ENCODE measurements around the gene CCT6B. TPM values are rescaled to one million over a fixed set of nuclear protein-coding genes. Genes with fewer than 3 reads are reported as not detected.

The CCT6B gene
- total and polyA plus RNA-seq, 11 donors = 0.75 to 2.5 (median 1.8) TPM

- no peaks in the 10 kb centered on the region for H3K9me3 ChIP-seq
- DNase-seq (no peak), ATAC-seq (no peak)
- TF ChIP-seq, protein P1, sequence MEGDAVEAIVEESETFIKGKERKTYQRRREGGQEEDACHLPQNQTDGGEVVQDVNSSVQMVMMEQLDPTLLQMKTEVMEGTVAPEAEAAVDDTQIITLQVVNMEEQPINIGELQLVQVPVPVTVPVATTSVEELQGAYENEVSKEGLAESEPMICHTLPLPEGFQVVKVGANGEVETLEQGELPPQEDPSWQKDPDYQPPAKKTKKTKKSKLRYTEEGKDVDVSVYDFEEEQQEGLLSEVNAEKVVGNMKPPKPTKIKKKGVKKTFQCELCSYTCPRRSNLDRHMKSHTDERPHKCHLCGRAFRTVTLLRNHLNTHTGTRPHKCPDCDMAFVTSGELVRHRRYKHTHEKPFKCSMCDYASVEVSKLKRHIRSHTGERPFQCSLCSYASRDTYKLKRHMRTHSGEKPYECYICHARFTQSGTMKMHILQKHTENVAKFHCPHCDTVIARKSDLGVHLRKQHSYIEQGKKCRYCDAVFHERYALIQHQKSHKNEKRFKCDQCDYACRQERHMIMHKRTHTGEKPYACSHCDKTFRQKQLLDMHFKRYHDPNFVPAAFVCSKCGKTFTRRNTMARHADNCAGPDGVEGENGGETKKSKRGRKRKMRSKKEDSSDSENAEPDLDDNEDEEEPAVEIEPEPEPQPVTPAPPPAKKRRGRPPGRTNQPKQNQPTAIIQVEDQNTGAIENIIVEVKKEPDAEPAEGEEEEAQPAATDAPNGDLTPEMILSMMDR (IDR thresholded peaks at IDR 0.05) = no peak
- no peak for TF ChIP-seq POLR2A (IDR thresholded peaks at IDR 0.05)
- no peak overlapping the region for H3K27ac ChIP-seq
- intact Hi-C loops (cut with DNase I) = loop anchor here in 7 of 10 donors (10.0 kb wide), 4 partner anchors 265 to 475 kb away; no protein-coding TSS in a partner anchor
- peaks cover 0 to 36% (median 6%) of the 10 kb centered on the region in 9 donors for H3K27me3 ChIP-seq
- H3K4me3 ChIP-seq = no peak overlapping the region
- 69 to 72% (median 70%) methylated on average over 6 of the region's 6 CpGs for WGBS, 4 donors
- no peaks in the 10 kb centered on the region for H3K36me3 ChIP-seq
- H3K4me1 ChIP-seq = no peaks in the 10 kb centered on the region
Measured at GRCh38 chr17:34899643-34900291, 61.5 kb downstream of the CCT6B start.

GRCh38 chr17:34895383-34895782, 65.9 kb downstream of the CCT6B start:
- intact Hi-C loops (cut with DNase I) = loop anchor here in 7 of 10 donors (10.0 kb wide), 4 partner anchors 261 to 471 kb away; no protein-coding TSS in a partner anchor
- 25 to 34% (median 27%) methylated on average over 5 of the region's 5 CpGs for WGBS, 4 donors
- ATAC-seq = no peak
- no peak overlapping the region for H3K27ac ChIP-seq
- H3K36me3 ChIP-seq = no peaks in the 10 kb centered on the region
- peaks cover 0 to 69% (median 16%) of the 10 kb centered on the region in 9 donors for H3K27me3 ChIP-seq
- TF ChIP-seq, protein P1 (IDR thresholded peaks at IDR 0.05) = no peak
- TF ChIP-seq POLR2A (IDR thresholded peaks at IDR 0.05) = no peak
- no peak overlapping the region for H3K4me3 ChIP-seq
- H3K9me3 ChIP-seq = no peaks in the 10 kb centered on the region
- no peaks in the 10 kb centered on the region for H3K4me1 ChIP-seq
- DNase-seq = no peak

DNA sequence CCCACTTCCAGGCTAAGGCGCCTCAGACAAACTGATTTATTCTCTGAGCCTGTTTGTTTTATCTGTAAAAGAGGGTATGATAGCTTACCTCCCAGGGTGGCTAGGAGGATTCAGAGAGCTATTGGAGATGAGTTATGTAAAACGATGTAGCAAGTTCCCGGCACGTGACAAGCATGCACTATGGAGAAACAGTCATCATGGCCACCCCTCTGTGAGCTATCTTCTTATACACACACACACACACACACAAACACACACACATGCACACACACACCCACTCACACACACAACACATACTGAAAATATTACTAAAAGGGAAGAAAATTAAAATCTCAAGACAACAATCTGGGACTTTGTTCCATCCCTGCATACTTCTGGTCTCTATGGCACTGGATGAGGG, 66.3 kb downstream of the CCT6B start:
- no peak for DNase-seq
- no peak for TF ChIP-seq POLR2A (IDR thresholded peaks at IDR 0.05)
- TF ChIP-seq, protein P1 (IDR thresholded peaks at IDR 0.05) = no peak
- WGBS, 4 donors = 82 to 88% (median 85%) methylated on average over 4 of the region's 4 CpGs
- no peak overlapping the region for H3K4me3 ChIP-seq
- H3K27me3 ChIP-seq = peaks cover 0 to 72% (median 16%) of the 10 kb centered on the region in 9 donors
- H3K27ac ChIP-seq = no peak overlapping the region
- intact Hi-C loops (cut with DNase I) = loop anchor here in 7 of 10 donors (5.0 to 10.0 kb wide), 5 partner anchors 260 to 470 kb away; no protein-coding TSS in a partner anchor
- no peaks in the 10 kb centered on the region for H3K36me3 ChIP-seq
- no peak for ATAC-seq
- H3K4me1 ChIP-seq = no peaks in the 10 kb centered on the region
- H3K9me3 ChIP-seq = no peaks in the 10 kb centered on the region

- Histone ChIP-seq H3K36me3 (no peaks in the 10 kb centered on the region), H3K4me1 (no peaks in the 10 kb centered on the region), H3K27me3 (peaks cover 0 to 74% (median 16%) of the 10 kb centered on the region in 9 donors), H3K4me3 (no peak overlapping the region), H3K9me3 (no peaks in the 10 kb centered on the region), H3K27ac (no peak overlapping the region)
- TF ChIP-seq POLR2A (IDR thresholded peaks at IDR 0.05) = no peak
- TF ChIP-seq, protein P1 (IDR thresholded peaks at IDR 0.05) = peak in 11 of 12 donors; percentile 11 to 57 (median 41)
- WGBS, 4 donors = 25 to 35% (median 31%) methylated on average over 6 to 9 of the region's 9 CpGs
- ATAC-seq = peak in 3 of 4 donors; percentile 55 to 64 (median 61)
- DNase-seq = no peak
- intact Hi-C loops (cut with DNase I) = loop anchor here in 7 of 10 donors (5.0 to 10.0 kb wide), 5 partner anchors 258 to 468 kb away; no protein-coding TSS in a partner anchor
Measured at GRCh38 chr17:34892461-34893249, 68.6 kb downstream of the CCT6B start.
